GM19397 (cell line): ENCODE results near the gene LRRN2.
"Not testable (repeated sequence)": the region's sequence is repeated elsewhere in the genome, so short reads cannot be mapped to it uniquely, and the experiment has no call there.

ENCODE experiments used
- ATAC-seq: cut with Tn5 transposase; IDR thresholded peaks from one replicate; pipeline ENCODE4 v1.9.1; 2021; ENCODE audit warnings: mild to moderate bottlenecking, moderate library complexity; ENCODE audit not compliant: unreplicated experiment

Gene LRRN2

DNA sequence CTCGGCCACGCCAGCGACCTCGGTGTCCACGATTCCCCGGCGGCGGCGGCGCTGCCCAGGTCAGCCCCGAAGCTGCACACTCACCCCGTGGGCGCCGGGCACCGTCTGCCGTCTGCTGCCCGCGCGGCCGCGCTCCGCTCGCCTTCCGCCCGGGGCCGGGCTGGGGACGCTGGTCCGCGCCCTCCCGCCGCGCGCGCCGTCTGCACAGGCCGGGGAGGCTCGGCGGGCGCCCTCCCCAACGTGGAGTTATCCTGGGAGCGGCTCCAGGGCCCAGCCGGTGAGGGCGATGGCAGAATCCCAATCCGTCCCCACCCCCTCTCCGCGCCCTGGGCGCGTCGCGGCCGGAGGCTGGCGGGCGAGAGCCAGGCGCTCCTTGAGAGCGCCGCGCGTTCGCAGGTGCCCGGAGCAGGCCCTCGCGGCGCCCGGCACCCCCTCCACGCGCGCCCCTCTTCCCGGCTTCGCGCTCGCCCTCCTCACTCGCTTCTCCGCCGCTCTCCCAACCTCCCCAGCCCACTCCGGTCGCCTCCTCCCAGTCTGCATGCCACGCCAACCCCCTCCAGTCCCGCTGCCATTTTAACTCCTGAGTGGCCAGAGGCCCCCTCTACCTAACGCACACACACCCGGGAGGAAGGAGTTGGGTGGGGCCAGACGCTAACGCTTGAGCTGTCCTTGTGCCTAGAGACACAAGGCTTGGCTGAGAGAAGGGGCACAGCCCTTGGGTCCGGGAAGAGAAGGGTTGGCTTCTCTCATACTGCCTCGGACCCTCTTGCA is at the start of gene LRRN2:
LRRN2 (minus strand) TSS at position 503 of the 771 bp plus-strand sequence. CDS start 65,746 bp downstream, outside the sequence.
- no peak for ATAC-seq

DNA sequence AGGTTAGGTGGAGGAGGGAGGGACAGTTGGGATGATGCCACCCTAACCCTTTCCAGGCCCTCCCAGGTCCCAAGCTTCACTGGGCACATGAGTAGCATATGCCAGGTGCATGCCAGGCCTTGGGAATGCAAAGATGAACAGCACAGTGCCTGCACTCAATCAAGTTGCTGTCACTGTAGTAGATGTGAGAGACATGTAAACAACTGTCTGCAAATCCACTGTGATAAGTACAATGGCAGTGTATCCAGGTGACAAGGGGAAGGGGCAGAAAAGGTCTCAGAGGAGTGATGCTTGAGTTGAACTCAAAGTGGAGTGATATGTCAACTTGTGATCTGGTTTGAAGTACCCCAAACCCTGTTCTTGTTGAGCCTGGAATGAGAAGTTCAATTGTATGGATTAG is 49.5 kb upstream of the LRRN2 start:
- no peak for ATAC-seq

DNA sequence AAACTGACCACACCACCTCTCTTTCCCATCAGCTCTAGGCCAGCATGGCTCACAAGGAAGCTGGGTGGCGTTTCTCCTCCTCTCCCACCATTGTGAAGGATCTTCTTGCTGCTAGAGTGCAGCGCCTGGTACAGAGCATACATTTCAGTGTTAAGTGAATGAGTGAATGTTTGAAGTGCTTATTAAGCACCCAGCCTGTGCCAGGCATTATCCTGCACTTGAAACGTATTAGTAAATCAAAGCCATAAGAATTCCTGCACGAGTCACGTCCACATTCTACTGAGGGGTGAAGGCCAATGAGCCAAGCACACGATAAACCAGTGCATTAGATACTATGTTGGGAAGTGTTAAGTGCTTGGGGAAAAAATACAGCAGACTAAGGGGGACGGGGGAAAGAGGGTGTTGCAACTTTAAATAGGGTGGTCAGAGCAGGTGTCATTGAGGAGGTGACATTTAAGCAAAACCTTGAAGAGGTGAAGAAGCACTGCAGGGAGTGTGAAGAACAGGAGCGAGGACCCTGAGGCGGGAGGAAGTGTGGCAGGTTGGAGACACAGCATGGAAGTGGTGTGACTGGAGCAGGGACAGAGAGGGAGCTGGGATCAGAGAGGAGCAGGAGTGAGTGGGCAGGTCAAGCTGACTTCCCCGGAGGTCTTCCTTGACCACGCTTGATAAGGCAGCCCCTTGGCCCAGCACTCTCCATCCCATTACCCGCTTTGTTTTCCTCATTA is 48.5 kb upstream of the LRRN2 start:
- ATAC-seq: no peak

DNA sequence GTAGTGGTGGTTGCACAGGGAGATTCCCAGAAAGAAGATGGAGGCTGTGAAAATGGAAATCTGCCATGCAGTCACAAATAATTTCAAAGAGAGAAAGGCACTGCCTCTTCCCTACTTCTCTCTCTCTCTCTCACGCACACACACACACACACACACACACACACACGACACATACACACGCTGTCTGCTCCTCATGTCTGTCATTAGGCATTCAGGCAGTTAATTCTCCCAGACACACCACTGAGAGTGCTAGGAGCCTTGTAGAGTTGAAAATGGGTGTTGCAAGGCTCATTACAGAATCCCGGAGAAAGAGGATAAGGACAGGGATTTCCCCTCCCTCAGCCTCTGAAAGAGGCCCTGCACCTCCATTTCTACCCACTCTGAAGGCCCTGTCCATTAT is 47.8 kb upstream of the LRRN2 start:
- ATAC-seq: no peak

DNA sequence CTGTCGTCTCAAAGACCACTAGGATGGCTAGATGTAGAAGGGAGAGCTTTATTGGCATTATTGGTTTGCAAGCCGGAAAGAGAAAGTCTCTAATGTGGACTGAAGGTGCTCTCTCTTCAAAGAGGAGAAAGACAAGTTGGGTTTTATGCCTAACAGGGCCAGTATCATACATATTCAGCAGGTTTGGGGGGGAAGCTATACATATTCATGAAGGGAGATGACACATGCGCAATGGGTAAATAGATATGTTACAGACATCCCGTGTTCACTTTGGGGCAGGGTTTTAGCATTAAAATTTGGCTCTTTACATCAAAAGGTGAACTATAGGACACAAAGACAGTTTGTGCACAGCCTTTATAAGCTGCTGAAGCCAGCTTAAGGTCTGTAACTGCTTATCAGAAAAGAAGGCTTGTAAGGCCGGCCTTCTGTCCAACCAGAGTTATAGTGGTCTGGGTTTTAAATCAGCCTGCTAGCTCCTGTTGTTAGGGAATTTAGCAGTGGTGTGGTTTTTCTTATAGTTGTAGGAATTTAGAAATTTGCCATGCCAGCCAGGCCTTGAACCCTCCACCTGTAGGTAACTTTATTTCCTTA is 46.5 kb upstream of the LRRN2 start:
- no peak for ATAC-seq

DNA sequence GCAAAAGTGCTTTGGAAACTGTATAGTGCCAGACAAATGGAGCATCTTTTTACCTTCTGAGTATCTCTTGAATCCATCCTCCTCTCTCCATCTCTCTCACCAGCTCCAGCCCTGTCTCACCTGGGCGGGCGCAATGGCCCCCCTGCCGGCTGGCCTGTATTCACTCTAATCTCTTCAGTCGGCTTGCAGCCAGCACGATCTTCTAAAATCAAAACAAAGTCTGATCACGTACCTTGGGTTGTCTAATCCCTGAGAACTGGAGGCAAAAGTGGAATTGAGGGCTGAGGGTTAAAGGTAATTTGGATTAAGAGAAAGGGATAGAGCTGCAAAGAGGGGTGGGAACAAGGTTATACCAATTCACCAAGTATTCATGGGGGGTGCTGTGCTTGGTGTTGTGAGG is 46.0 kb upstream of the LRRN2 start:
- no peak for ATAC-seq

DNA sequence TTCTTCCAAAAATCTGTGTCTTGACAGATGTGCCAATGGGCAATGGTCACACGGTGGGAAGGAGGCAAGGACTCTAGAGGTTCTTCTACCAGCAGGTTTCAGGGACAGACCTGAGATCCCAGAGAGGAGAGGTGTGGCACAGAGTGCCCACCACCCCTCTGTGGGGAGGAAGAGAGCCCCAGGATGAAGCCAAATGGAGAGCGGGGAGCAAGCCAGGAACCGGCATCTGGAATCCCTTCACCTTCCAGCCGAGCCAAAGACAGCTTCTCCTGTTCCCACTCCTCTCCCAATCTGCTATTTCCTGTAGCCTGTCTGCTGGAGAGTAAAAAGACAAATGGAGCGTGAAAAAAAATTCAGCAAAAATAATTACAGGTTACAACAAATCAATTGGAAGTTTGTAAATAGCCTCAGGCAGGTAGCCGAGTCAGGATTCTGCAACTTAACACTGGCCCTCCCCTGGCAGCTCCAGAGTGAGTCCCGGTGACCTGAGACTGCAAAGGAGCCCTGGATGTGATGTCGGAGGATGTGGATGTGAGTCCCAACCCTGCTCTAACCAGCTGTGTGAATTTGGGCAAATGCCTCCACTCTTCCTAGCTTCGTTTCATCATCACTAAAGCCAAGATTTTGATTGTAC is 45.4 kb upstream of the LRRN2 start:
- ATAC-seq: no peak

DNA sequence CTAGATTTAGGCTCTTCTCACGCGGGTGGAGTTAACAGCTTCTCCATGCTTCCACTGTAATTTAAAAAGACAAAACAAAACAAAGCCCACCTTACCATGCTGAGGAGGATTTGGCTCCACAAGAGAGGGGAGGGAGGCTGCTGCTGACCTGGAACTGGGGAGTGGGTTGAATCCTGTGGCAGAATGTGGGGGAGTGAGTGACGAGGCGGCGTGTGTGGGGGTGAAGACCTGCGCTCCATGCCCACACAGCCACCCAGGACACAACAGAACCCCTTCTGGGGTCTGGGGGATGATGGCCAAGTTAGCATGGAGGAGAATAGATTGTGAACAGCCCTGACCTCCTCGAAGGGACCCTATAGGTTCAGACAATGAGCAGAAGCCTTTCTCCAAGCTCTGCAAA is 44.0 kb upstream of the LRRN2 start:
- no peak for ATAC-seq

DNA sequence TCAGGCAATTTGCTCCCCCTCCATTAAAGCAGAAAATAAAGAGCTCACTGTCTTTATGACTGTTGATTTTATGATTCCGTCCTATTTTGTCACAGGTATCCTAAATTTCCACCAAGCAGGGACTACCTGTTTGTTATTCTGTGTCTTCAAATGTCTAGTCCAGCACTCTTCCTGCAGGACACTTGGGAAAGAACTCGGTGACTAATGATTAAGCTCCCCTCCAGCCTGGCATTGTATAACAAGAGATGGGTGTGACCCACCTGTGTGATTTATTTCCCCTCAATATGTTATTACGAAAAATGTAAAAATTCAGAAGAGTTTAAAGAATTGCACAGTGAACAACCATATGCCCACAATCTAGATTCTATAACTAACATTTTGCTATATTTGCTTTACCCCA is 42.9 kb upstream of the LRRN2 start:
- no peak for ATAC-seq

DNA sequence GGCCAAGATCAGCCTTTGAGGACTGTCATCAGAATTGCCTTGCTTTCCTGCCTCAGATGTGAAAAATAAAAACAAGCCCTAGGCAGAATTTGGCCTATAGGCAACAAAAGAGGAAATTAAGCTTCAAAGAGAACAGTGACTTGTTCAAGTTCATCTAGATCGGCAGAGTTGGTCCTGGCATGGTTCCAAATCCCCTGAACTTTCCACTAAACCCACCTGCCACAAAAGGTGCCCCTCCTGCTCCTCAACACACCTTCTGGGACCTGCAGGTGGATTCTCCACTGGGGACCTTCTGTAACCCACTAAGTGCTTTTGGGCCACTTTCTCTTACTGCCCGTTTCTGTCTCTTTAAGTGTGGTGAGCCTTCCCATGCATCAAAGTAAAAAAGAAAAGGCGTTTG is 42.5 kb upstream of the LRRN2 start:
- ATAC-seq: no peak

DNA sequence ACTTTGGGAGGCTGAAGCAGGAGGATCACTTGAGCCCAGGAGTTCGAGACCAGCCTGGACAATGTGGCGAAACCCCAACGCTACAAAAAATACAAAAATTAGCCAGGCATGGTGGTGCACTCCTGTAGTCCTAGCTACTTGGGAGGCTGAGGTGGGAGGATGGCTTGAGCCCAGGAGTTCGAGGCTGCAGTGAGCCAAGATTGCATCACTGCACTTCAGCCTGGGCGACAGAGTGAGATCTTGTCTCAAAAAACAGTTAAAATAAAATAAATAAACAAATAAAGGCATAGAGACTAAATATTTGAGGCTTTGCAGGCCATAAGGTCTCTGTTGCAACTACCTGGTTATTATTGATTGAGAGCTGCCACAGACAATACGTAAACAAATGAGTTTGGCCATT is 41.9 kb upstream of the LRRN2 start:
- ATAC-seq: not testable (repeated sequence)

DNA sequence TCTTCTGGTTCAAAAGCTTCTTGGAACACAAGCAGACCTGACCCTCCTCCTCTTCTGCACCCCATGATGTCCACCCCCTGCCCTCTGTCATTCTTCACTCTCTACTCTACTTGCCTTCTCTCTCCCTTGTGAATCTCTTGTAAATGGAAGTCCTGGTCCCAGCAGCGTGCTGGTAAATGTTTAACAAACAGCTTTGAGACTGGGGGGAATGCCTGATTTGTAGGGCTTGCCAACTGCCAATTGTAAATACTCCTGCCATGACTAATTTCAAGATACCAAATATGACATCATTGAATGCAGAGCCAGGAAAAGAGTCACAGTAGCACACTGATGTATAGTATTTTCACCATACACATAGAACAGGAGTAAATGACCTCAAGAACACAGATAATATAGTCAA is 40.9 kb upstream of the LRRN2 start:
- ATAC-seq: no peak

DNA sequence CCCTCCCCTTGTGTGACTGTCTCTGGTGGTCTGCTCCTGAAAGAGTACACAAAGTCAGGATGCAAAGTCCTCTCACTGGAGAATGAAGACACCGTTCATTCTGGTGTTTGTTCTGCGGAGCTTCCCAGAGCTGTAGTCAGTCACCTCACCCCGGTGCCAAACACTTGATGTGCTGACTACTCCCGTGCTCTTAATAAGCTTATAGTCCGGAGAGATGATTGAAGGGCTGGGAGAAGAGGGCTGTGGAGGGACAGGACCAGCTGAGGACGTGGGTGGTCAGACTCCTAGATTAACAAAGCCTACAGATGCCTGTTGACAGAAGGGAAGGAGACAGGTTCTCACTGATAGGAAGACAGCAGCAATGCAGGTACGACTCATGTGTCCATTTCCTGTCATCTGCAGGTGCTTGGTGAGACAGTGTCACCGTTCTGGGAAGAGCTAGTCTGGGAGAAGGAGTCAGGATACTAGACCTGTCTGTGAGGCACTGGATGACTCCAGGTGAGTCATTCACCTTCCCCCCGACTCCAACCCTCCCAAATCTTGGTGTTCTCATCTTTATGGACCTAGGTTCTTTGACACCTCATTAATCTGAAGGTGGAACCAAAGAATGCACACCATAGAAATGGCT is 40.4 kb upstream of the LRRN2 start:
- no peak for ATAC-seq

DNA sequence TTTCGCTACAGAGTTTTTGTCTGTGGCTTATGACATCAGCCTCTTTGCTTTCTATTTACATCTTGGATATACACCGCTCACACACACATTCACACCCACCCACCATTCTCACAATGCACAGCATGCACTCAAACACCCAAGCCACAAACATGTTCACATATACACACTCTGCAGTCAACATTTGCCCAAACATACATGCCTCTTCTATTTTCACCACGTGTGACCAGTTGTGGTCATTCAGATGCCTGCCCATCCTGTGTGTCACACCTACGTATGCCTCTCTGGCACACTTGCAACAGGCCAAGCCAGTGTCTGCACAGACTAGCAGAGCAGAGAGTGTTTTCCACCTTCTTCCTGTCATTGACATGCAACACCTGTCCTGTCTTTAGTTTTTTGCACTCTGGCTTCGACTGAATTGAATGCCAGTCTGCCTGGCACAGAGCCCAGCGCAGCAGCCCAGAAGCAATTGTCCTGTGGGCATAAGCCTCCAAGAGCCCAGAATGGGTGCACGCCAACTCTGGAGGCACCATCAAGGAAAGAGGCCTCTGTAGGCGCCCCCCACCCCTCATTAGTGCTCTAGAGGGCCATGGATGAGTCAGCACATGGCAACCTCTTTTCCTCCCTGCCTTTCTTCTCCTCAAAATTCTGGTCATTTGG is 37.7 kb upstream of the LRRN2 start:
- ATAC-seq: no peak

DNA sequence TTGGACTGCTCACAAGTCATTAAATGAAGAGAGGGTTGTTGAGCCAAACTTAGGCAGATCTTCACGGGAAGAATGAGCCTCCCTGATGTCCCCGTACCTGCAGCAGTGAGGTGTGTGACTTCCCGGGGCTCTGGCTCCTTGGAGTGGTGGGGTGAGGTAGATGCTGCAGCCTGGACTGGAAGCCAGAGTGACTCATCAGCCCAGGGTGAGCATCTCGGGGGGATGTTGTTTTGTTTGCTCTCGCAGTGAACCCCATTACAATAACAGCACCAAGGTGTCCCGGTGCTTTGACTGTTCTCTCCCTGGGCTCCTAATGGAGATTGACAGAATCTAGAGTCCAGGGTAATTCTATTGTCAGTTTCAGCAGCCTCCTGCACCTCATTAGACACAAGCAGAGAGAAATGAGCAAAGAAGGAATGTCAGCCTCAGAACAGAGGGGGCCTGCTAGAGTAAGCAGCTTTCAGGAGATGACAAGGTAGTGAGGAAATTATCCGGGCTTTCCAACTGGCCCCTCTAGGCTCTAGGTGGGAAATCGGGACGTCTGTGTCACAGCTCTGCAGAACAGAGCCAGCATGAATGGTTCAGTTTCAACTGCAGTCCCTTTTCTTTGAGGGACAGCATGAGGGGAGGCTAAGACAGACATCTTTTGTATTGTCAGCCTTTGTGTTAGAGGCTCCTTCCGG is 36.0 kb upstream of the LRRN2 start:
- no peak for ATAC-seq

DNA sequence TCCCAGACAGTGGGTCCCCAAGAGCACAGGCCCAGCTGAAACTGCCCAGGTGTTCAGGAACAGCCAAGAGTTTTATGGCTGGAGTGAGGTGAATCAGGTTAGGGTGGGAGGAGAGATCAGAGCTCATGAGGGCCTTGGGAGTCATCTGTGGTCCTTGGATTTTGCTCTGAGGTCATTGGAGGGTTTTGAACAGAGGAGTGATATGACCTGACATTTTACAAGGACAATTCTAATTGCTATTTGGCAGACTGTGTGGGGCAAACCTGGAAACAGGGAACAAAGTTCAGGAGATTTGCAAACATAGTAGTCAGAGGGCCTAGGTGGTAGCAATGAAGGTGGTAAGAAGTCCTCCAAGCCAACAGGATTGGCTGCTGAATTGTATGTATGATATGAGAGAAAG is 31.1 kb upstream of the LRRN2 start:
- no peak for ATAC-seq

DNA sequence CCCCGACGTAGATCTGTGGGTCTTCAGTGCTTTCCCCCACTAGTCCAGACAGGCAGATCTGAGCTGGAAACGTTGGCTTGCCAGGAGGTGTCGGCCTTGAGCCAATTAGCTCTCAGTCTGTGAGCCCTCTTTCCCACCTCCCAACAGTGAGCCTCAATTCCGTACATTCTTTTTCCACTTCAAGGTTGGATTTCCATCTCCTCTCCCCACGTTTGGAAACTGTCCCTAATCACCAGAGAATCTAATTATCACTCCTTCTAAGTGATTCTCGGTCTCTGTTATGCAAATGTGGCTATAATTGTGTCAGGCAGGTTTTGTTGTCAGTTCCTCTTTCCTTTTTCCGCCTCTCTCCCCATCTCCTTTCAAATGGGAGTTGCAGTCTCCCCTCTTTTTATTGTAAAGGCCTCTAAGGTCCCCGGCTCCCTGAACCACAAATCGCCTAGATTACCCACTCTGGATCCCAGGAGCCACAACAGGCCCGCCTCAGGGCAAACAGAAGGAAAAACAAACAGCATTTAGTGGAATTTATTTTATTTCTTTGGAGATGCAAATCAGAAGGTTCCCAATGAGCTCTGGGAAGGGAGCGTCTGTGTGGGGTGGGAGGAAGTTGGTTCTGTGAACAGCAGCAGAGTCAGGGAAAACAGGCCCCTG is 29.4 kb upstream of the LRRN2 start:
- no peak for ATAC-seq

DNA sequence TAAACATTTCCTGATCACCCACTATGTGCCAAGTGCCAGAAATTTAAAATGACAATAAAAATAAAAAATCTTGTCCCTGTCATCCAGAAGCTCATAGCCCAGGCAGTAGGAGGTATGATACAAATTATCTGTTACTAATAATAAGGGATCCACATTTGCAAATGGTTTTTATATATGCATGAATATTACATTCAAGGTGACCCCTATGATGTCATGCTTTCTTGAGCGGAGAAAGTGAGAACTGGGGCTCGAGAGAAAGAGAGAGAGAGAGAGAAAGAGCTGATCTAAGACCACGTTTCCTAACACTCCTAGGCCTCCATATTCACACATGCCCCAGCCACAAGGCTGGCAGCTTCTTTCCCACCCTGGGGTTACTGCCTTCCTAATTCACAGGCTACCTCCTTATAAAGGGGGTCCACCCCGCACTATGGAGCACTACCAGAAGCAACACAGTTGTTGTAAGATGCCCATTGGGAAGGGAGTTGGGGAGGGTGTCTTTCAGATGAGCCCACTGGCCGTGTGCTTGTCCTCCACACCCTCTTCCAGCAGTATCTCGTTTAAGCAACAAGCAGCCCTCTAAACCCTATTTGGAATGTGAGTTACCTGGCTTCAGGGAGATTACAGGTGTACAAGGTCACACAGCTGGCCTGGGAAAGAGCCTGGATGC is 28.8 kb upstream of the LRRN2 start:
- no peak for ATAC-seq

DNA sequence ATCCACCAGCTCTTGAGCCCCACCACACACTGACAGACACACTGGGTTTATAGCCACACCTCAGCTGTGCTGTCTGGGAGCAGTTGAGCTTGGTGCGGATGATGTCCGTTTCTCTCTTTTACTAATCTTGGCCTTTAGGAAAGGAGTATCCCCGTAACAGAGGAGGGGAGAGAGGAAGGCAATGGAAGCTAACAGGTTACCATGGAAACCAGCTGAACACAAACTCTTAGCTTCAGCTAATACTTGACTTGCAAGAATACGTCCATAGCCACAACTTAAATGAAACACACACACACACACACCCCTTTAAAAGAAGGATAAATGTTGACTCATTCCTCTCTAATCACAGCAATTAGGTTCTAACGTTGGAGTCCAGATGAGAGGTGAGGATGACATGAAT is 28.0 kb upstream of the LRRN2 start:
- ATAC-seq: no peak
